ENCODE results near the gene COL4A1.

Gene COL4A1

GRCh38 chr13:110290826-110291225 lies 16.1 kb downstream of the COL4A1 start:
- TF ChIP-seq ZNF274 (IDR thresholded peaks at IDR 0.05; ENCODE audit: low read depth, low read length) (no peak), SUZ12 (IDR thresholded peaks at IDR 0.05; ENCODE audit: extremely low read depth, insufficient read depth, insufficient read length) (no peak), YY1 (IDR thresholded peaks at IDR 0.05; ENCODE audit: insufficient read depth, insufficient read length) (no peak)
- H3K9me3 ChIP-seq (ENCODE audit: insufficient read depth, low read length): no peaks in the 10 kb centered on the region; the same call in 1 of the 2 replicates
- no peak overlapping the region for H3K9ac ChIP-seq (ENCODE audit: insufficient read length, low read depth)
- H3K36me3 ChIP-seq (ENCODE audit: insufficient read depth, insufficient read length, low read length): peaks cover 12% of the 10 kb centered on the region
- DNase-seq (ENCODE audit: low read depth, low spot score): no peak
- no peak overlapping the region for H3K4me3 ChIP-seq (ENCODE audit: insufficient read length, low read depth)
- H3K4me1 ChIP-seq (ENCODE audit: insufficient read depth, insufficient read length): no peaks in the 10 kb centered on the region
- H3K27me3 ChIP-seq (ENCODE audit: insufficient read depth, insufficient read length): no peaks in the 10 kb centered on the region

- Histone ChIP-seq H3K36me3 (ENCODE audit: insufficient read depth, insufficient read length, low read length) (peaks cover 12% of the 10 kb centered on the region), H3K9me3 (ENCODE audit: insufficient read depth, low read length) (no peaks in the 10 kb centered on the region; the same call in 1 of the 2 replicates), H3K27me3 (ENCODE audit: insufficient read depth, insufficient read length) (no peaks in the 10 kb centered on the region), H3K9ac (ENCODE audit: insufficient read length, low read depth) (no peak overlapping the region), H3K4me3 (ENCODE audit: insufficient read length, low read depth) (no peak overlapping the region), H3K4me1 (ENCODE audit: insufficient read depth, insufficient read length) (no peaks in the 10 kb centered on the region)
- no peak for DNase-seq (ENCODE audit: low read depth, low spot score)
- TF ChIP-seq SUZ12 (IDR thresholded peaks at IDR 0.05; ENCODE audit: extremely low read depth, insufficient read depth, insufficient read length): no peak
- no peak for TF ChIP-seq YY1 (IDR thresholded peaks at IDR 0.05; ENCODE audit: insufficient read depth, insufficient read length)
- TF ChIP-seq ZNF274 (IDR thresholded peaks at IDR 0.05; ENCODE audit: low read depth, low read length): no peak
Measured at GRCh38 chr13:110290153-110290552, 16.8 kb downstream of the COL4A1 start.

GRCh38 chr13:110289661-110290060 lies 17.3 kb downstream of the COL4A1 start:
- Histone ChIP-seq H3K9ac (ENCODE audit: insufficient read length, low read depth) (no peak overlapping the region), H3K36me3 (ENCODE audit: insufficient read depth, insufficient read length, low read length) (peaks cover 15% of the 10 kb centered on the region), H3K4me1 (ENCODE audit: insufficient read depth, insufficient read length) (no peaks in the 10 kb centered on the region), H3K27me3 (ENCODE audit: insufficient read depth, insufficient read length) (no peaks in the 10 kb centered on the region), H3K9me3 (ENCODE audit: insufficient read depth, low read length) (no peaks in the 10 kb centered on the region; the same call in 1 of the 2 replicates), H3K4me3 (ENCODE audit: insufficient read length, low read depth) (no peak overlapping the region)
- no peak for TF ChIP-seq YY1 (IDR thresholded peaks at IDR 0.05; ENCODE audit: insufficient read depth, insufficient read length)
- TF ChIP-seq ZNF274 (IDR thresholded peaks at IDR 0.05; ENCODE audit: low read depth, low read length): no peak
- no peak for TF ChIP-seq SUZ12 (IDR thresholded peaks at IDR 0.05; ENCODE audit: extremely low read depth, insufficient read depth, insufficient read length)
- DNase-seq (ENCODE audit: low read depth, low spot score): no peak

- H3K9ac ChIP-seq (ENCODE audit: insufficient read length, low read depth): no peak overlapping the region
- H3K9me3 ChIP-seq (ENCODE audit: insufficient read depth, low read length): no peaks in the 10 kb centered on the region; the same call in 1 of the 2 replicates
- no peaks in the 10 kb centered on the region for H3K4me1 ChIP-seq (ENCODE audit: insufficient read depth, insufficient read length)
- peaks cover 16% of the 10 kb centered on the region for H3K36me3 ChIP-seq (ENCODE audit: insufficient read depth, insufficient read length, low read length)
- no peak overlapping the region for H3K4me3 ChIP-seq (ENCODE audit: insufficient read length, low read depth)
- no peak for TF ChIP-seq ZNF274 (IDR thresholded peaks at IDR 0.05; ENCODE audit: low read depth, low read length)
- no peak for DNase-seq (ENCODE audit: low read depth, low spot score)
- no peaks in the 10 kb centered on the region for H3K27me3 ChIP-seq (ENCODE audit: insufficient read depth, insufficient read length)
Measured at GRCh38 chr13:110289174-110289573, 17.8 kb downstream of the COL4A1 start.

GRCh38 chr13:110286833-110287819 lies 19.8 kb downstream of the COL4A1 start:
- Histone ChIP-seq H3K9me3 (ENCODE audit: insufficient read depth, low read length) (no peaks in the 10 kb centered on the region), H3K36me3 (ENCODE audit: insufficient read depth, insufficient read length, low read length) (peaks cover 25% of the 10 kb centered on the region), H3K27me3 (ENCODE audit: insufficient read depth, insufficient read length) (no peaks in the 10 kb centered on the region), H3K9ac (ENCODE audit: insufficient read length, low read depth) (no peak overlapping the region), H3K4me1 (ENCODE audit: insufficient read depth, insufficient read length) (no peaks in the 10 kb centered on the region), H3K4me3 (ENCODE audit: insufficient read length, low read depth) (no peak overlapping the region)
- no peak for TF ChIP-seq ZNF274 (IDR thresholded peaks at IDR 0.05; ENCODE audit: low read depth, low read length)
- TF ChIP-seq SUZ12 (IDR thresholded peaks at IDR 0.05; ENCODE audit: extremely low read depth, insufficient read depth, insufficient read length): no peak
- no peak for TF ChIP-seq YY1 (IDR thresholded peaks at IDR 0.05; ENCODE audit: insufficient read depth, insufficient read length)
- DNase-seq (ENCODE audit: low read depth, low spot score): no peak

- no peak for DNase-seq (ENCODE audit: low read depth, low spot score)
- TF ChIP-seq SUZ12 (IDR thresholded peaks at IDR 0.05; ENCODE audit: extremely low read depth, insufficient read depth, insufficient read length): no peak
- Histone ChIP-seq H3K9ac (ENCODE audit: insufficient read length, low read depth) (no peak overlapping the region), H3K4me1 (ENCODE audit: insufficient read depth, insufficient read length) (no peaks in the 10 kb centered on the region), H3K4me3 (ENCODE audit: insufficient read length, low read depth) (no peak overlapping the region), H3K36me3 (ENCODE audit: insufficient read depth, insufficient read length, low read length) (peaks cover 25% of the 10 kb centered on the region), H3K9me3 (ENCODE audit: insufficient read depth, low read length) (no peaks in the 10 kb centered on the region), H3K27me3 (ENCODE audit: insufficient read depth, insufficient read length) (no peaks in the 10 kb centered on the region)
Measured at GRCh38 chr13:110285991-110286832, 20.7 kb downstream of the COL4A1 start.
